ENCODE data around the gene TIGD4.

- TF ChIP-seq, protein P1, sequence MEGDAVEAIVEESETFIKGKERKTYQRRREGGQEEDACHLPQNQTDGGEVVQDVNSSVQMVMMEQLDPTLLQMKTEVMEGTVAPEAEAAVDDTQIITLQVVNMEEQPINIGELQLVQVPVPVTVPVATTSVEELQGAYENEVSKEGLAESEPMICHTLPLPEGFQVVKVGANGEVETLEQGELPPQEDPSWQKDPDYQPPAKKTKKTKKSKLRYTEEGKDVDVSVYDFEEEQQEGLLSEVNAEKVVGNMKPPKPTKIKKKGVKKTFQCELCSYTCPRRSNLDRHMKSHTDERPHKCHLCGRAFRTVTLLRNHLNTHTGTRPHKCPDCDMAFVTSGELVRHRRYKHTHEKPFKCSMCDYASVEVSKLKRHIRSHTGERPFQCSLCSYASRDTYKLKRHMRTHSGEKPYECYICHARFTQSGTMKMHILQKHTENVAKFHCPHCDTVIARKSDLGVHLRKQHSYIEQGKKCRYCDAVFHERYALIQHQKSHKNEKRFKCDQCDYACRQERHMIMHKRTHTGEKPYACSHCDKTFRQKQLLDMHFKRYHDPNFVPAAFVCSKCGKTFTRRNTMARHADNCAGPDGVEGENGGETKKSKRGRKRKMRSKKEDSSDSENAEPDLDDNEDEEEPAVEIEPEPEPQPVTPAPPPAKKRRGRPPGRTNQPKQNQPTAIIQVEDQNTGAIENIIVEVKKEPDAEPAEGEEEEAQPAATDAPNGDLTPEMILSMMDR (IDR thresholded peaks at IDR 0.05) = no peak
- no peak for TF ChIP-seq POLR2A (IDR thresholded peaks at IDR 0.05)
Measured at GRCh38 chr4:152777488-152777887, 2.0 kb downstream of the TIGD4 start.

Data from uterus (tissue), 2 donors.